HG02623 (cell line): ENCODE results near the gene RAB8A.
A peak's percentile ranks its signal among the peaks of the same experiment; 100 is the strongest.

Experiments
- ATAC-seq: cut with Tn5 transposase; IDR thresholded peaks from one replicate; pipeline ENCODE4 v1.9.1; 2021; ENCODE audit warnings: moderate library complexity; ENCODE audit not compliant: unreplicated experiment

Gene RAB8A

GRCh38 chr19:16111160-16111908, at the start of gene RAB8A:
TSS of gene RAB8A (plus strand) at chr19:16111889. CDS start at chr19:16111902, 13 bp downstream.
- ATAC-seq: peak; percentile 88

GRCh38 chr19:16061943-16062342, 49.7 kb upstream of the RAB8A start:
- ATAC-seq: no peak

GRCh38 chr19:16062789-16063188, 48.9 kb upstream of the RAB8A start:
- no peak for ATAC-seq

GRCh38 chr19:16064209-16064889, 47.3 kb upstream of the RAB8A start:
- no peak for ATAC-seq

- no peak for ATAC-seq
Observed at GRCh38 chr19:16066611-16067104, 45.0 kb upstream of the RAB8A start.

- ATAC-seq: no peak
Observed at GRCh38 chr19:16067205-16067938, 44.3 kb upstream of the RAB8A start.

GRCh38 chr19:16068696-16069259, 42.9 kb upstream of the RAB8A start:
- ATAC-seq: no peak

GRCh38 chr19:16069813-16070365, 41.8 kb upstream of the RAB8A start:
- ATAC-seq: no peak

GRCh38 chr19:16070366-16070990, 41.2 kb upstream of the RAB8A start:
- ATAC-seq: no peak

- no peak for ATAC-seq
Observed at GRCh38 chr19:16071072-16071691, 40.5 kb upstream of the RAB8A start.

- ATAC-seq: no peak
Observed at GRCh38 chr19:16073481-16073880, 38.2 kb upstream of the RAB8A start.

- no peak for ATAC-seq
Observed at GRCh38 chr19:16073988-16074387, 37.7 kb upstream of the RAB8A start.

GRCh38 chr19:16074488-16075365, 37.0 kb upstream of the RAB8A start:
- ATAC-seq: no peak

- ATAC-seq: no peak
Observed at GRCh38 chr19:16075430-16076153, 36.1 kb upstream of the RAB8A start.

- peak; percentile 54 for ATAC-seq
Observed at GRCh38 chr19:16076154-16076957, 35.3 kb upstream of the RAB8A start, which contains the start of gene TPM4. TSS of gene TPM4 (plus strand) at chr19:16076495. CDS start at chr19:16076566, 71 bp downstream.

- ATAC-seq: no peak
Observed at GRCh38 chr19:16076958-16077611, 34.6 kb upstream of the RAB8A start.
